ENCODE results near the gene SERP1. TPM values are rescaled to one million over a fixed set of nuclear protein-coding genes. Genes with fewer than 3 reads are reported as not detected.

Gene SERP1
- total RNA-seq, 2 donors from 2014 or later, result 304 to 473 TPM

DNA sequence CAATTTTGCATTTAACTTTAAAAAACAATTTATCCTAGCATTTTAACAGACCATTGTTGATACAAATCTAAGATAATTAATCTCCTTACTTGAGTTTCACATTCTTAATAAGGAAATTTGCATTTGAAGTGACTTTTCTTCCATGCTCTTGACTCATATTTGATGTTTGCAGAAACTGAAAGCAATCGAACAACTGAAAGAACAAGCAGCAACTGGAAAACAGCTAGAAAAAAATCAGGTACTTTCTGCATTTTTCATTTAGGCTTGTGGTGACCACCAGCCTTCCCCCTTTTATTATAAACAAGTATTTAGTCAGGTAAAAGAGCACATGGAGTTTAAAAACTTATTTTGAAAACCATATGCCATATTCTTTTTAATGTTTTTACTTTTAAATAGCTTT, 36.7 kb upstream of the SERP1 start:
- 66% methylated on average over 1 of the region's 1 CpG for WGBS
- TF ChIP-seq POLR2A (IDR thresholded peaks at IDR 0.05) (no peak), POLR2AphosphoS5 (IDR thresholded peaks at IDR 0.05) (no peak)
- TF ChIP-seq, protein P1, sequence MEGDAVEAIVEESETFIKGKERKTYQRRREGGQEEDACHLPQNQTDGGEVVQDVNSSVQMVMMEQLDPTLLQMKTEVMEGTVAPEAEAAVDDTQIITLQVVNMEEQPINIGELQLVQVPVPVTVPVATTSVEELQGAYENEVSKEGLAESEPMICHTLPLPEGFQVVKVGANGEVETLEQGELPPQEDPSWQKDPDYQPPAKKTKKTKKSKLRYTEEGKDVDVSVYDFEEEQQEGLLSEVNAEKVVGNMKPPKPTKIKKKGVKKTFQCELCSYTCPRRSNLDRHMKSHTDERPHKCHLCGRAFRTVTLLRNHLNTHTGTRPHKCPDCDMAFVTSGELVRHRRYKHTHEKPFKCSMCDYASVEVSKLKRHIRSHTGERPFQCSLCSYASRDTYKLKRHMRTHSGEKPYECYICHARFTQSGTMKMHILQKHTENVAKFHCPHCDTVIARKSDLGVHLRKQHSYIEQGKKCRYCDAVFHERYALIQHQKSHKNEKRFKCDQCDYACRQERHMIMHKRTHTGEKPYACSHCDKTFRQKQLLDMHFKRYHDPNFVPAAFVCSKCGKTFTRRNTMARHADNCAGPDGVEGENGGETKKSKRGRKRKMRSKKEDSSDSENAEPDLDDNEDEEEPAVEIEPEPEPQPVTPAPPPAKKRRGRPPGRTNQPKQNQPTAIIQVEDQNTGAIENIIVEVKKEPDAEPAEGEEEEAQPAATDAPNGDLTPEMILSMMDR (IDR thresholded peaks at IDR 0.05), result no peak
- Histone ChIP-seq H3K4me1 (replicated peaks) (no peaks in the 10 kb centered on the region), H3K36me3 (peaks cover 0 to 16% of the 10 kb centered on the region in 2 donors), H3K27ac (no peak overlapping the region), H3K9me3 (no peaks in the 10 kb centered on the region), H3K27me3 (replicated peaks; ENCODE audit: insufficient read depth) (no peaks in the 10 kb centered on the region), H3K4me3 (no peak overlapping the region)
- intact Hi-C loops (cut with DNase I), result no loop called here
- DNase-seq (ENCODE audit: low spot score), result no peak

DNA sequence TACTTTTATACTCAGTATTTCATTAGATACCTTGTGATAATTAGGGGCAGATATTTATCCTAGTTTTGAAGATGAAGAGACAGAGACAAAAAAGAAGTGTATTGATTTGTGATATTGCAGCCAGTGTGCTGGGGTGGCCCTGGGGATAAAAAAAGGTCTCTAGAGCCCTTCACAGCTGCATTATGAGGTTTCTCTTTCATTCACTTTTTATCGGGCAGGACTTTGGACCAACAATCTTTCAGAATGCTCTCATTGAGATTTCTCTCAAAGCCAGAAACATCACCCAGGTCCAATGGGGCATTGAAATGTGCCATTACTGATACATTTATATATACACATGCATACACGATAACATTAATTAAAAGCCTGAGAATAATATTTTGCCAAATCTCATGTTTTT, 36.3 kb upstream of the SERP1 start:
- intact Hi-C loops (cut with DNase I), result no loop called here
- H3K4me1 ChIP-seq (replicated peaks), result no peaks in the 10 kb centered on the region
- WGBS, result 85% methylated on average over 2 of the region's 2 CpGs
- no peaks in the 10 kb centered on the region for H3K9me3 ChIP-seq
- TF ChIP-seq POLR2A (IDR thresholded peaks at IDR 0.05), result no peak
- TF ChIP-seq, protein P1 (IDR thresholded peaks at IDR 0.05), result no peak
- TF ChIP-seq POLR2AphosphoS5 (IDR thresholded peaks at IDR 0.05), result no peak
- H3K27me3 ChIP-seq (replicated peaks; ENCODE audit: insufficient read depth), result no peaks in the 10 kb centered on the region
- no peak overlapping the region for H3K4me3 ChIP-seq
- DNase-seq (ENCODE audit: low spot score), result no peak
- no peak overlapping the region for H3K27ac ChIP-seq
- H3K36me3 ChIP-seq, result peaks cover 0 to 16% of the 10 kb centered on the region in 2 donors

DNA sequence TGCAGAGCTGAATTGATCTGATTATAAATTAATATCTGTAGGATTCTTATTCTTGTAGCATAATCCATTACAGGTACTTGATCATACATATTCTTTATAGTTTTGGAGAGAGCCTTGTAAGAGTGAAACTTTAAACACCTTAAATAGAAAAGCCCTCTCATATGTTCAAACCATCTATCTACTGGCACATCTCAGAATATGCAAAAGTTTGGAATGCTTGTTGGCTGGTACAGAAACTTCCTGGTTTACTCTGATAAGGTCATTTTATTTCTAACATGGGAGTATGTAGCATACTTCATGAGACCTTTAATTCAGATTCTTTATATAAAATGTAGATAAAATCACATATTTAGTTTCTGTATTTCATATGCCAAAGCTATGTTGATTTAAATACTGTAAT, 34.9 kb upstream of the SERP1 start:
- no peak for DNase-seq (ENCODE audit: low spot score)
- Histone ChIP-seq H3K36me3 (peaks cover 0 to 16% of the 10 kb centered on the region in 2 donors), H3K27ac (no peak overlapping the region)

DNA sequence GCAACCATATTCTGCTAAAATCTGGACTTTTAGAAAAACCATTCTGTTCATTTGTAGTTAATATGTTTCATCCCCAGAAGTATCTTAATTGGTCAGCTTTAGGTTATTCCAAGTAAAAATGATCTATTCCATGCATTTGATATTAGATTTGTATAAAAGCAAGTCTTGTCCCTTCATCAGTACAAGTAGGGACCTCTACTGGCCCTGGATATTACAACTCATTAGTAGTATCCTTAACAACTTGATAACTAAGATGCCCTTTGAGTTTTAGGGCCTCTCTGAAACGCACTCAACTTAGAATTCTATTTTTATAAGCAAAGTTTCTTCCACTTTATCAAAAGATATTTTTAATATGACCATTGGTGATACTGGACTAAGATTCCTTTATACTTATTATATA, 31.6 kb upstream of the SERP1 start:
- WGBS, result 86% methylated on average over 1 of the region's 1 CpG
- Histone ChIP-seq H3K4me1 (replicated peaks) (no peaks in the 10 kb centered on the region), H3K4me3 (no peak overlapping the region), H3K27me3 (replicated peaks; ENCODE audit: insufficient read depth) (no peaks in the 10 kb centered on the region), H3K27ac (no peak overlapping the region), H3K9me3 (no peaks in the 10 kb centered on the region), H3K36me3 (peaks cover 0 to 13% of the 10 kb centered on the region in 2 donors)
- no peak for DNase-seq (ENCODE audit: low spot score)
- TF ChIP-seq POLR2AphosphoS5 (IDR thresholded peaks at IDR 0.05) (no peak), POLR2A (IDR thresholded peaks at IDR 0.05) (no peak)
- TF ChIP-seq, protein P1 (IDR thresholded peaks at IDR 0.05), result no peak
- intact Hi-C loops (cut with DNase I), result no loop called here

More for the DNA sequence above, 34.9 kb upstream of the SERP1 start:
- no peaks in the 10 kb centered on the region for H3K9me3 ChIP-seq
- H3K4me3 ChIP-seq, result no peak overlapping the region
- H3K27me3 ChIP-seq (replicated peaks; ENCODE audit: insufficient read depth), result no peaks in the 10 kb centered on the region
- TF ChIP-seq POLR2A (IDR thresholded peaks at IDR 0.05), result no peak
- TF ChIP-seq POLR2AphosphoS5 (IDR thresholded peaks at IDR 0.05), result no peak
- TF ChIP-seq, protein P1 (IDR thresholded peaks at IDR 0.05), result no peak
- H3K4me1 ChIP-seq (replicated peaks), result no peaks in the 10 kb centered on the region
- intact Hi-C loops (cut with DNase I), result no loop called here

DNA sequence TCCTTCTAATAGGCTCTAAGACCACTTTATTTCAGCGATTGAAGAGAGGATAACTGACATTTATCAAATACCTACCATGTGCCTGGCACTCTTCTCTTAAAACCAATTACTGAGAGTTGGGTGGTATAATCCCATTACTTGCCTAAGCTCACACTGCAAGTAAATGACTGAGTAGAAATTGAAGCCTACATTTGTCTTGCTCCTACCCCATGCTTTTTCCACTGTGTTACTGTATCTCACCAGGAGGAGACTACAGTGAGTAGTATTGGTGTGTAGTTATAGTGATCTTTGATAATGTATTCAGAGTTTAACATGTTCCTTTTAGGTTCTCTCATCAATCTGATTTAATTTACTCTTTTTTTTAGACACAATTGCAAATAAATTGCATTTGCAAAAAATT, 21.0 kb upstream of the SERP1 start:
- intact Hi-C loops (cut with DNase I), result no loop called here
- Histone ChIP-seq H3K9me3 (no peaks in the 10 kb centered on the region), H3K27me3 (replicated peaks; ENCODE audit: insufficient read depth) (no peaks in the 10 kb centered on the region), H3K4me3 (no peak overlapping the region), H3K27ac (no peak overlapping the region), H3K4me1 (replicated peaks) (no peaks in the 10 kb centered on the region), H3K36me3 (no peaks in the 10 kb centered on the region)
- WGBS, result 97% methylated on average over 1 of the region's 1 CpG
- TF ChIP-seq, protein P1 (IDR thresholded peaks at IDR 0.05), result no peak
- no peak for TF ChIP-seq POLR2AphosphoS5 (IDR thresholded peaks at IDR 0.05)
- DNase-seq (ENCODE audit: low spot score), result no peak

Data from prostate gland (tissue), 2 donors.